GM12878 (cell line): ENCODE data around the gene LYSMD2.

ENCODE experiments used
- CTCF ChIP-seq, 3 experiments: IDR thresholded peaks in 2 of 3; conservative IDR thresholded peaks in 1 of 3; 2 replicates each; pipeline ENCODE4 v1.5.1; 2011; ENCODE audit warnings: low read depth in 3 of 3, low read length in 3 of 3, mild to moderate bottlenecking in 3 of 3, control low read depth in 2 of 3, moderate library complexity in 2 of 3, inconsistent platforms in 1 of 3, mixed read lengths in 1 of 3; ENCODE audit not compliant: control insufficient read depth in 2 of 3, insufficient read depth in 1 of 3; ENCODE audit errors: extremely low read depth in 1 of 3
- GABPA ChIP-seq: IDR thresholded peaks from 2 replicates; pipeline ENCODE4 v1.6.1; 2014; ENCODE audit warnings: antibody characterized with exemption, low read depth, mild to moderate bottlenecking, inconsistent platforms
- IKZF1 ChIP-seq: fragments of 450-650 bp; conservative IDR thresholded peaks from 2 replicates; pipeline ENCODE4 v1.6.1; 2017; ENCODE audit warnings: antibody characterized with exemption, mild to moderate bottlenecking
- JUND ChIP-seq: IDR thresholded peaks from 2 replicates; pipeline ENCODE4 v1.6.1; 2012; ENCODE audit warnings: low read depth, mild to moderate bottlenecking, low read length, improper control_type of control experiment, moderate library complexity
- RCOR1 ChIP-seq: conservative IDR thresholded peaks from 2 replicates; pipeline ENCODE4 v1.6.1; 2012; ENCODE audit warnings: low read depth, low read length, improper control_type of control experiment
- SMAD5 ChIP-seq: IDR thresholded peaks from 2 replicates; pipeline ENCODE4 v1.6.1; 2016; ENCODE audit warnings: antibody characterized with exemption, low read depth
- ZBTB40 ChIP-seq: fragments of 450-650 bp; IDR thresholded peaks from 2 replicates; pipeline ENCODE4 v1.6.1; 2016; ENCODE audit warnings: mild to moderate bottlenecking, moderate library complexity, borderline replicate concordance

- no peak for TF ChIP-seq IKZF1
- no peak for TF ChIP-seq SMAD5
- no peak for TF ChIP-seq CTCF (IDR thresholded peaks at IDR 0.05 in 2 of 3, conservative IDR thresholded peaks at IDR 0.05 in 1 of 3; ENCODE audit: control insufficient read depth in 2 of 3, extremely low read depth in 1 of 3, insufficient read depth in 1 of 3, low read depth in 3 of 3, low read length in 3 of 3)
- no peak for TF ChIP-seq JUND
- no peak for TF ChIP-seq RCOR1
- TF ChIP-seq ZBTB40 = no peak
- TF ChIP-seq GABPA = no peak
Measured at GRCh38 chr15:51757450-51757849, 20.0 kb upstream of the LYSMD2 start.
